GM19099 (cell line): Measurements from ENCODE around the gene PIGO.
A peak's percentile ranks its signal among the peaks of the same experiment; 100 is the strongest.

Experiments used
- POLR2A ChIP-seq: IDR thresholded peaks from 3 replicates; pipeline ENCODE4 v1.6.1; 2011; ENCODE audit warnings: low read depth; ENCODE audit not compliant: insufficient read length; ENCODE audit errors: extremely low read depth

Gene PIGO

DNA sequence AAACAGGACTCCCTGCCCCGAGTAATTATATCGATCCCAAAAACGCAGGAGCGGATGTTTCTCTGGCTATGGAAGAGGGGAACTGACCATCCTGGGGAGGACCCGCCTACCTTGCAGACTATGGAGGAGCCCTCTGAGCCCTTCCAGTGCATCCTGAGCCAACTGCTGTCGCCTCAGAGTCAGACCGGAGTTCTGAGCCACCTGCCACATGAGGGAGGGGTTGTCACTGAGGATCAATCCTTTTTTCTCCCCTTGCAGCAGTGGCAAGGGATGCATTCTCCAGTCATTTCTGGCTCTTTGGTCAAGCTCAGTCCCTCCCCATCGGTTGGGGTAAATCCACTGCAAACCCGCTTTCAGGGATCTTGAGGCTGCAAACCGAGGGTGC is 17.4 kb downstream of the PIGO start:
- TF ChIP-seq POLR2A: no peak

GRCh38 chr9:35078066-35078465 is 18.3 kb downstream of the PIGO start:
- no peak for TF ChIP-seq POLR2A

DNA sequence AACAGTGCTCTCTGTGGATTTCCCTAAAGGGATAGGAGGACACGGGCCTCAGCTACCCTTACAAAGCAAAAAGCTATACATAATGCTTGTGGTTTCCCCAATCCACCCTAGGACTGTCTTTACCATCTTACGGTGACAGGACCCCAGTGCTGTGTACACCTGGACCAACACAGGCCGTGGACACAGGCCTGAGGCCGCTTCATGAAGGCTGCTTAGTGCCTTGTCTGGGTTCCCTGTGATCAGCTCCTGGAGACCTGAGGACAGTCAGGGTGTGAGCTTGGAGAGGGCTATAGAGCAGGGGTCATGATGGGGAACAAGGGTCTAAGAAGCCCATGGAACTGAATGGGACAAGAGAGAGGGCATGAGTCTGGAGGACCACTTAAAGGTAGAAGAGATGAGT is 19.5 kb downstream of the PIGO start:
- no peak for TF ChIP-seq POLR2A

- no peak for TF ChIP-seq POLR2A
Measured at GRCh38 chr9:35075358-35075757, 21.0 kb downstream of the PIGO start.

GRCh38 chr9:35074791-35075190 is 21.6 kb downstream of the PIGO start:
- no peak for TF ChIP-seq POLR2A

DNA sequence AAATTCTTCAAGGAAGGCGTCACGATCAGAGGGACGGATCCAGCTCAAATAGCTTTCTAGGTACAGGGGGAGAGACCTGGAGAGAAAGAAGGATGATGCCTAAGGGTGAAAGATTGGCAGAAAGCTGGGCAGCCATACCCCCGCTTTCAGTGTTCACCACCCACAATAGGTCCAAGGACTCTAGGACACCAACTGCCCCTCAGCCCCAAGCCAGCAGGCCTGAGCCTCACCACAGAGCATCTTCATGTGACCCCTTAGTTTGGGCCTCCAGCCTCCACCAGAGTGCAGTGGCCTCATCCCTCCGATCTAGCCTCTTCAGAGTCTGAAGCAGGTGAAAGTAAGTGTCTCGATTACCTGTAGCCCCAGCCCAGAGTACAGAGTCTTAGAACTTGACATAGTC is 22.2 kb downstream of the PIGO start:
- TF ChIP-seq POLR2A: no peak

- TF ChIP-seq POLR2A: no peak
Measured at GRCh38 chr9:35073279-35073612, 23.1 kb downstream of the PIGO start.

DNA sequence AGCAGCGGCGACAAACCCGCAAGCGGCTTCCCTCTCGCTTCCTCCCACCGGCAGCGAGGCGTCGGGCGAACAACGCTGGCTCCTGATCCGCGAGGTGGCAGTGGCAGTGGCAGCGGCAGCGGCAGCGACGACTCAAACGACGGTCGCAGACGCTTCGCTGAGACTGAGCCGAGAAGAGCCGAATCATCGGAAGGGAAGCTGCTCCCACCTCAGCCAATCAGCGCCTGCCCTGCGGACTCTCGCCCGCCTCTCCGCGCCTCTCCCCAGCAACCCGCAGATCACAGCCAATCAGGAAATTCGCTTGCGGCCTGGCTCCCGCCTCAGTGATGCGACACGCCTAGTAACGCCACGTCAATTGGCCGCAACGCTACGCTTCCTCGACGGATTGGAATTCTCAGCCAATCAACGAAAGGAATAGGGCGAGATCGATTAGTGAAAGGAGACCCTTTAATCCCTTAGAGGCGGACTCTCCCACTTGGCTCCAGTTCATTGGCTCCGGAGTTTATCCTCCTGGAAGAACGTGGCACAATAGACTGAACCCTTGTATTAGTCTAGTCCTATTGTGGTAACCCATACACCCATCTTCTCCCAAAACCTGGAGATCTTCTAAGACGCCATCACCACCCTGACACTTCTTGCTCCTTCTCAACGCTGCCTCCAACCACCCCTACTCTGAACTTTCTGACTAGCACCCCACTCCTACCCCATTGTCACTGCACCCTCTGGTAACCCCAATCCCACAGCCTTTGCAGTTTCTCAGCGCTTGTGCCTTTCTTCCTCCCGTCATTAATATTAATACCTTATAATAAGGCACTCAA is 23.7 kb downstream of the PIGO start, which contains the start of gene VCP:
Gene VCP (minus strand): TSS at position 165 of the 818 bp plus-strand sequence. CDS start 272 bp downstream, outside the sequence.
- TF ChIP-seq POLR2A: peak; percentile 94

- TF ChIP-seq POLR2A: peak; percentile 70
Measured at GRCh38 chr9:35071814-35072460, 24.5 kb downstream of the PIGO start.

- no peak for TF ChIP-seq POLR2A
Measured at GRCh38 chr9:35070823-35071813, 25.3 kb downstream of the PIGO start.

DNA sequence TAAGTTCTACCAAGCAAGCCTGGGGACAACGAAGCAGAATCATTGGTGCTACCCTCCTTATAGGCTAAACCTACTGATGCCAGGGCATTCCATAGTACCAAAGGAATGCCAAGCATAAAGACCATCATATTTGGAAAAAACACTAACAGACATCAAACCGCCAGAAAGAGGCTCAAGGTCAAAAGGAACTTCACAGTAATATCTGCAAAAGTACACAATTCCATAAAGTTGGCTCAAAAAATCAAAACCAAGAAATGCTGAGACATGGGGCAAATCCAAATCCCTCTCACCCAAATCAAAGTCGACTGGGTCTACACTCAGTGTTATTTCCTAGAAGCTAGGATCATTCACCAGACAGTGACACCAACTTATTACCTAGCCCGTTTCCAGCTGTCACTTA is 27.4 kb downstream of the PIGO start:
- TF ChIP-seq POLR2A: no peak

- no peak for TF ChIP-seq POLR2A
Measured at GRCh38 chr9:35067056-35067455, 29.3 kb downstream of the PIGO start.

- TF ChIP-seq POLR2A: no peak
Measured at GRCh38 chr9:35060548-35061207, 35.7 kb downstream of the PIGO start.

DNA sequence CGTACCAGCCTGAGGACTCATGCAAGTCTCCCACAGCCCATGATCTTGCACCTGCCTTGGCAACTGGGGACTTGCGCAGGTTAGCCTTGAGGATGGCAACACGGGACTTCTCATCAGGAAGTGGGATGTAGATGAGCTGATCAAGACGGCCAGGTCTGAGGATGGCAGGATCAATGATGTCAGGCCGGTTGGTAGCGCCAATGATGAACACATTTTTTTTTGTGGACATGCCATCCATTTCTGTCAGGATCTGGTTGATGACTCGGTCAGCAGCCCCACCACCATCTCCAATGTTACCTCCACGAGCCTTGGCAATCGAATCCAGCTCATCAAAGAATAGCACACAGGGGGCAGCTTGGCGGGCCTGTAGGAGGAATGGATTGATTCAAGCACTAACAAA is 37.0 kb downstream of the PIGO start:
- TF ChIP-seq POLR2A: no peak

DNA sequence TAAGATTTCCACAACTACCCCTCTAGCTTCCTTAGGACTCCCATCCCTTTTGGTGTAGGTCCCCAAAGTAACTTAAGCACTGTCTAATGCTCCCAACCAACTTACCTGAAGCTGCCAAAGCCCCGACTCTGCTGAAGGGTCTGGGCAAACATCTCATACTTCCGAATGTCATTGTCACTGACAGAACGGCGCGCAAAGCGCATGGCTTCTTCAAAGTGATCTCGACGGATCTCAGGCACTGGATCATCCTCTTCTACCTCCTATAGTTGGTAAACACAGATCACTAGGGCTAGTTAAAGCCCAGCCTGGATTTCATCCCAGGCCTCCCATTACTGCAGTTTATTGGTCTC is 39.1 kb downstream of the PIGO start:
- no peak for TF ChIP-seq POLR2A
